ENCODE measurements around the gene OR51T1.

- no peak for TF ChIP-seq CTCF (IDR thresholded peaks at IDR 0.05)
- TF ChIP-seq POLR2A (IDR thresholded peaks at IDR 0.05) = no peak
- TF ChIP-seq EP300 (IDR thresholded peaks at IDR 0.05) = no peak
These were observed 34.9 kb downstream of the OR51T1 start for GRCh38 chr11:4916581-4916980.

Measured in tibial nerve (tissue), 4 donors.